H1 (cell line): ENCODE results near the gene KCNQ2. TPM values are rescaled to one million over a fixed set of nuclear protein-coding genes. Genes with fewer than 3 reads are reported as not detected.

Experiments
- CEBPB ChIP-seq: IDR thresholded peaks from 2 replicates; pipeline ENCODE4 v1.6.1; 2012; ENCODE audit warnings: low read depth, low read length
- CHD7 ChIP-seq: fragments of 300-600 bp; sonication (generic); IDR thresholded peaks from 2 replicates; pipeline ENCODE4 v1.7.1; 2012; ENCODE audit warnings: low read length, moderate library complexity, mild to moderate bottlenecking, inconsistent platforms; ENCODE audit not compliant: insufficient replicate concordance
- CTCF ChIP-seq, 3 experiments: IDR thresholded peaks; 1 replicate in 2 of 3; 2 replicates in 1 of 3; pipeline versions ENCODE4 v1.5.1 to v1.6.1; 2011; ENCODE audit warnings: low read length in 3 of 3, mild to moderate bottlenecking in 3 of 3, inconsistent platforms in 2 of 3, low read depth in 1 of 3, moderate library complexity in 1 of 3; ENCODE audit not compliant: insufficient read depth in 1 of 3; ENCODE audit errors: control extremely low read depth in 1 of 3
- FOSL1 ChIP-seq: IDR thresholded peaks from 2 replicates; pipeline ENCODE4 v1.6.1; 2011; ENCODE audit warnings: mild to moderate bottlenecking, low read depth, low read length, moderate library complexity; ENCODE audit not compliant: insufficient read depth
- KDM1A ChIP-seq: fragments of 200-600, 300-600 bp; sonication (generic); IDR thresholded peaks from 2 replicates; pipeline ENCODE4 v1.7.1; 2016; ENCODE audit warnings: mild to moderate bottlenecking, low read length, borderline replicate concordance
- polyA plus RNA-seq, 7 experiments: library from polyadenylated mRNA; depleted of rRNA in 3 of 7; stranded (reverse) in 5 of 7; unstranded in 2 of 7; fragments of >200 nt in 5 of 7; fragments of 200-250 nt in 2 of 7; gene quantifications; 1 replicate in 5 of 7; 2 replicates in 1 of 7; 4 replicates in 1 of 7; pipeline versions ENCODE4 v1.2.1 to v1.2.3, GENCODE V29; 2011 to 2013; ENCODE audit warnings: missing spikeins in 2 of 7, mixed read lengths in 2 of 7
- total RNA-seq: library from RNA; stranded (reverse); fragmentation: NEBNext Ultra II Directional; extraction: Animal tissue kit (Norgen Biotek cat#: 25700); gene quantifications from 2 replicates; pipeline ENCODE4 v1.2.1, GENCODE V29; 2021

Gene KCNQ2
- total and polyA plus RNA-seq, 2 of the 8 experiments (the other 6 are each of a cell fraction or from before 2014, with no cell fraction given): 82.6 to 243 TPM

GRCh38 chr20:63448031-63448430 lies 24.4 kb downstream of the KCNQ2 start (continued):
- TF ChIP-seq CHD7: no peak
- no peak for TF ChIP-seq KDM1A
- TF ChIP-seq CTCF (IDR thresholded peaks at IDR 0.05; ENCODE audit: control extremely low read depth in 1 of 3, insufficient read depth in 1 of 3, low read depth in 1 of 3, low read length in 3 of 3): no peak
- no peak for TF ChIP-seq CEBPB
- no peak for TF ChIP-seq FOSL1
